K562 (cell line): ENCODE results near the gene TUT4. TPM values are rescaled to one million over a fixed set of nuclear protein-coding genes. Genes with fewer than 3 reads are reported as not detected.

Experiments used
- ARNT ChIP-seq, 2 experiments: fragments of 450-650 bp; IDR thresholded peaks; 2 replicates each; pipeline ENCODE4 v1.6.1; 2016; ENCODE audit warnings: mild to moderate bottlenecking in 1 of 2
- ATF1 ChIP-seq, 2 experiments: fragments of 450-650 bp in 1 of 2; IDR thresholded peaks; 2 replicates each; pipeline ENCODE4 v1.6.1; 2016; ENCODE audit warnings: missing compliant biosample characterization in 1 of 2, missing genetic modification characterization in 1 of 2
- DPF2 ChIP-seq: fragments of 450-650 bp; IDR thresholded peaks from 2 replicates; pipeline ENCODE4 v1.6.1; 2016
- E2F8 ChIP-seq: fragments of 450-650 bp; IDR thresholded peaks from 2 replicates; pipeline ENCODE4 v1.7.1; 2018; ENCODE audit warnings: mild to moderate bottlenecking, low read depth; ENCODE audit not compliant: partially characterized antibody
- ELF1 ChIP-seq: fragments of 200-800 bp; sonication (Bioruptor generic); IDR thresholded peaks from 2 replicates; pipeline ENCODE4 v1.6.1; 2016; ENCODE audit warnings: missing genetic modification characterization, missing compliant biosample characterization
- EP300 ChIP-seq: IDR thresholded peaks from 2 replicates; pipeline ENCODE4 v1.6.1; 2012; ENCODE audit warnings: low read length, improper control_type of control experiment
- FOXP4 ChIP-seq: sonication (generic); formaldehyde crosslinking; IDR thresholded peaks from 2 replicates; pipeline ENCODE4 v1.8.0; 2022; ENCODE audit warnings: mild to moderate bottlenecking, missing genetic modification reagents, borderline replicate concordance
- HNRNPLL ChIP-seq: fragments of 200-400 bp; formaldehyde crosslinking; IDR thresholded peaks from 2 replicates; pipeline ENCODE4 v1.6.1; 2017; ENCODE audit warnings: low read length, low read depth, mild to moderate bottlenecking; ENCODE audit not compliant: poor library complexity, severe bottlenecking
- MBD2 ChIP-seq: sonication (generic); IDR thresholded peaks from 2 replicates; pipeline ENCODE4 v1.6.1; 2016; ENCODE audit warnings: low read depth, borderline replicate concordance
- MEIS2 ChIP-seq: fragments of 450-650 bp; IDR thresholded peaks from 2 replicates; pipeline ENCODE4 v1.6.1; 2014; ENCODE audit warnings: mild to moderate bottlenecking; ENCODE audit not compliant: partially characterized antibody
- PBX2 ChIP-seq, 2 experiments: IDR thresholded peaks in 1 of 2; conservative IDR thresholded peaks in 1 of 2; 2 replicates each; pipeline ENCODE4 v1.6.1; 2016; ENCODE audit warnings: low read depth in 2 of 2, mild to moderate bottlenecking in 1 of 2, missing compliant biosample characterization in 1 of 2, missing genetic modification characterization in 1 of 2, moderate library complexity in 1 of 2
- RFX5 ChIP-seq: IDR thresholded peaks from 2 replicates; pipeline ENCODE4 v1.6.1; 2011; ENCODE audit warnings: low read depth, mild to moderate bottlenecking, improper control_type of control experiment, low read length
- ZSCAN29 ChIP-seq: fragments of 450-650 bp; IDR thresholded peaks from 2 replicates; pipeline ENCODE4 v1.6.1; 2017
- polyA plus RNA-seq, 8 experiments: library from polyadenylated mRNA; depleted of rRNA in 4 of 8; stranded (reverse) in 5 of 8; unstranded in 3 of 8; fragments of >200 nt; fragmentation: Nextera tagmentation in 2 of 8; fragmentation: Illumina TruSeq in 1 of 8; extraction: Ambion mirVana in 2 of 8; extraction: Trizol in 1 of 8; gene quantifications; 2 replicates each; pipeline versions ENCODE4 v1.2.1 to v1.2.3, GENCODE V29; 2011 to 2014; ENCODE audit warnings: inconsistent platforms in 1 of 8, missing spikeins in 1 of 8
- total RNA-seq, 7 experiments: library from RNA; depleted of rRNA in 6 of 7; stranded (reverse); fragments of >200 nt in 6 of 7; fragmentation: Illumina TruSeq in 2 of 7; extraction: Trizol in 2 of 7; gene quantifications; 2 replicates each; pipeline versions ENCODE4 v1.2.1 to v1.2.3, GENCODE V29; 2011 to 2021; ENCODE audit warnings: low replicate concordance in 1 of 7
- TF ChIP-seq, protein P1 (sequence below): sonication (generic); formaldehyde crosslinking; IDR thresholded peaks from 2 replicates; pipeline ENCODE4 v1.8.0; 2022; ENCODE audit warnings: mild to moderate bottlenecking, missing genetic modification reagents

TUT4 gene
- total and polyA plus RNA-seq, 9 of the 15 experiments (the other 6 are each of a cell fraction or from before 2014, with no cell fraction given), result 15.8 to 53.5 (median 36.7) TPM

DNA sequence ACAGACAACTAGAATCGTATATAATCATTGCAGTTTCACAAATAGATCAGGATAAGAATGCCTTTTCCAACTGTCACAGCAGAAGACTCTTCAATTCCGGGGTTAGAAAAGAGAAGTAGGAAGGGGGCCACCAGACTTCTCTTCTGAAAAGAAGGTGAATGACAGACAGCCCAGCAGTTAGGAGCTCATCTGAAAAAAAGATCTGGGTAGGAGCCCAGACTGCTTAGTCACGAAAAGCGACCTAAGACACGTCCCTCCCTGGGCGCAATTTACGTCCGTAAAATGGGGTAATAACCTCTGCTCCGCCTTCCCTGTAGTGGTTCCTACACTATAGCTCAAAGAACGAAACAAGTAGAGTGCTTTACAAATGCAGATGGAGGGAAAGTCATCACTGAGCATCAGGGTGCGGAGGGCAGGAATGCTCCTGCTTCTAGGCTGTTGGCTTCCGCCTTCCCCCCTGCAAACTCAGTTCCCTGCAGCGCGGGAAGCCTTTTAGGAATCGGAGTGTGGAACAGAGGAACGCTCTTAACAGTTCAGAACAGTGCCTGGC lies 149.3 kb downstream of the TUT4 start (continued):
- TF ChIP-seq FOXP4 (CRISPR knock-in tag) (0 out of 2 replicates have a peak, but pooled peaks have one; percentile 39), ATF1 (CRISPR knock-in tag; IDR thresholded peaks at IDR 0.05) (peak; percentile 74), ATF1 (tag; IDR thresholded peaks at IDR 0.05) (no peak), HNRNPLL (peak; percentile 99), PBX2 (CRISPR knock-in tag; IDR thresholded peaks at IDR 0.05; ENCODE audit: low read depth) (0 out of 2 replicates have a peak, but pooled peaks have one; percentile 27), PBX2 (tag; conservative IDR thresholded peaks at IDR 0.05; ENCODE audit: low read depth) (peak; percentile 81), E2F8 (peak; percentile 30), MEIS2 (peak; percentile 75), ELF1 (tag) (peak; percentile 47), ZSCAN29 (no peak), RFX5 (peak; percentile 27; the same call in 1 of the 2 replicates), EP300 (0 out of 2 replicates have a peak, but pooled peaks have one; percentile 35), DPF2 (peak; percentile 69), MBD2 (peak; percentile 14; the same call in 1 of the 2 replicates), ARNT (IDR thresholded peaks at IDR 0.05) (0 out of 4 replicates have a peak, but pooled peaks of 1 of the 2 experiments have one; percentile 65)
- TF ChIP-seq, protein P1, sequence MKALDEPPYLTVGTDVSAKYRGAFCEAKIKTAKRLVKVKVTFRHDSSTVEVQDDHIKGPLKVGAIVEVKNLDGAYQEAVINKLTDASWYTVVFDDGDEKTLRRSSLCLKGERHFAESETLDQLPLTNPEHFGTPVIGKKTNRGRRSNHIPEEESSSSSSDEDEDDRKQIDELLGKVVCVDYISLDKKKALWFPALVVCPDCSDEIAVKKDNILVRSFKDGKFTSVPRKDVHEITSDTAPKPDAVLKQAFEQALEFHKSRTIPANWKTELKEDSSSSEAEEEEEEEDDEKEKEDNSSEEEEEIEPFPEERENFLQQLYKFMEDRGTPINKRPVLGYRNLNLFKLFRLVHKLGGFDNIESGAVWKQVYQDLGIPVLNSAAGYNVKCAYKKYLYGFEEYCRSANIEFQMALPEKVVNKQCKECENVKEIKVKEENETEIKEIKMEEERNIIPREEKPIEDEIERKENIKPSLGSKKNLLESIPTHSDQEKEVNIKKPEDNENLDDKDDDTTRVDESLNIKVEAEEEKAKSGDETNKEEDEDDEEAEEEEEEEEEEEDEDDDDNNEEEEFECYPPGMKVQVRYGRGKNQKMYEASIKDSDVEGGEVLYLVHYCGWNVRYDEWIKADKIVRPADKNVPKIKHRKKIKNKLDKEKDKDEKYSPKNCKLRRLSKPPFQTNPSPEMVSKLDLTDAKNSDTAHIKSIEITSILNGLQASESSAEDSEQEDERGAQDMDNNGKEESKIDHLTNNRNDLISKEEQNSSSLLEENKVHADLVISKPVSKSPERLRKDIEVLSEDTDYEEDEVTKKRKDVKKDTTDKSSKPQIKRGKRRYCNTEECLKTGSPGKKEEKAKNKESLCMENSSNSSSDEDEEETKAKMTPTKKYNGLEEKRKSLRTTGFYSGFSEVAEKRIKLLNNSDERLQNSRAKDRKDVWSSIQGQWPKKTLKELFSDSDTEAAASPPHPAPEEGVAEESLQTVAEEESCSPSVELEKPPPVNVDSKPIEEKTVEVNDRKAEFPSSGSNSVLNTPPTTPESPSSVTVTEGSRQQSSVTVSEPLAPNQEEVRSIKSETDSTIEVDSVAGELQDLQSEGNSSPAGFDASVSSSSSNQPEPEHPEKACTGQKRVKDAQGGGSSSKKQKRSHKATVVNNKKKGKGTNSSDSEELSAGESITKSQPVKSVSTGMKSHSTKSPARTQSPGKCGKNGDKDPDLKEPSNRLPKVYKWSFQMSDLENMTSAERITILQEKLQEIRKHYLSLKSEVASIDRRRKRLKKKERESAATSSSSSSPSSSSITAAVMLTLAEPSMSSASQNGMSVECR, result no peak
